Transverse colon (tissue), 4 donors: ENCODE results near the gene HTR2A. TPM values are rescaled to one million over a fixed set of nuclear protein-coding genes. Genes with fewer than 3 reads are reported as not detected.

Source experiments
- DNase-seq: peaks from one replicate; pipeline ENCODE4 v3.0.0-alpha.2; 2019
- H3K27ac ChIP-seq, 4 donors: fragments of 200-600 bp; sonication (generic); 2 replicates each; pipeline ENCODE4 v1.5.1; 2016 to 2018; ENCODE audit warnings: inconsistent platforms in 4 of 4
- H3K27me3 ChIP-seq: fragments of 200-600 bp; sonication (generic); 2 replicates; pipeline ENCODE4 v1.5.1; 2017; ENCODE audit warnings: inconsistent platforms
- H3K36me3 ChIP-seq, 4 donors: fragments of 200-600 bp; sonication (generic); 2 replicates each; pipeline ENCODE4 v1.5.1; 2017 to 2019; ENCODE audit warnings: inconsistent platforms in 4 of 4
- H3K4me1 ChIP-seq, 4 donors: fragments of 200-600 bp; sonication (generic); 2 replicates each; pipeline ENCODE4 v1.5.1; 2017 to 2020; ENCODE audit warnings: inconsistent platforms in 4 of 4
- H3K4me3 ChIP-seq, 4 donors: fragments of 200-600 bp; sonication (generic); 1 replicate in 1 of 4; 2 replicates in 3 of 4; pipeline versions ENCODE4 v1.5.1 to v1.6.1; 2017 to 2019; ENCODE audit warnings: inconsistent platforms in 4 of 4
- H3K9me3 ChIP-seq, 2 donors: fragments of 200-600 bp; sonication (generic); 2 replicates each; pipeline ENCODE4 v1.5.1; 2017 to 2019; ENCODE audit warnings: inconsistent platforms in 2 of 2
- EP300 ChIP-seq: sonication (generic); formaldehyde crosslinking; IDR thresholded peaks from one replicate; pipeline ENCODE4 v1.6.1; 2017; ENCODE audit warnings: antibody characterized with exemption, low read depth
- POLR2A ChIP-seq: fragments of 450-650 bp; IDR thresholded peaks from one replicate; pipeline ENCODE4 v1.6.1; 2016; ENCODE audit warnings: antibody characterized with exemption, mild to moderate bottlenecking, moderate library complexity
- POLR2AphosphoS5 ChIP-seq, 3 donors: sonication (generic); formaldehyde crosslinking; IDR thresholded peaks; one replicate each; pipeline ENCODE4 v1.6.1; 2016; ENCODE audit warnings: antibody characterized with exemption in 3 of 3
- WGBS, 2 donors: methylation state at CpG; one replicate each; pipeline ENCODE4 v1.1.5; 2018; ENCODE audit warnings: low coverage in 1 of 2; 5-methylcytosine and 5-hydroxymethylcytosine counted together
- in situ Hi-C, 4 donors: fragments of 200-750 bp; cut with MboI; loops; one replicate each; pipeline versions ENCODE4 v1.15.0 to v1.15.1; 2017; ENCODE audit warnings: low sequenced_read_pairs in 3 of 4, low pct_ligation_motif_present in 1 of 4, low pct_unique_long_range_greater_than_20kb in 1 of 4
- intact Hi-C: fragments of 100-400 bp; cut with DNase I; formaldehyde crosslinking; loops from one replicate; pipeline ENCODE4 v1.15.1; 2023; ENCODE audit warnings: low total_unique reads
- total RNA-seq, 4 donors: library from RNA; depleted of rRNA; stranded (reverse); fragments of >200 nt; gene quantifications; one replicate each; pipeline ENCODE4 v1.1.0, GENCODE V29; 2016
- TF ChIP-seq, protein P1 (sequence below), 5 experiments: fragments of 200-600 bp in 3 of 5; fragments of 450-650 bp in 2 of 5; sonication (generic) in 3 of 5; IDR thresholded peaks; 1 replicate in 2 of 5; 2 replicates in 3 of 5; pipeline ENCODE4 v1.5.1; 2016 to 2017; ENCODE audit warnings: antibody characterized with exemption in 5 of 5, inconsistent platforms in 3 of 5, mild to moderate bottlenecking in 2 of 5, moderate library complexity in 1 of 5

Gene HTR2A
- total RNA-seq, 4 donors from 2014 or later = 0.14 to 0.20 (median 0.16) TPM; not detected in 1

DNA sequence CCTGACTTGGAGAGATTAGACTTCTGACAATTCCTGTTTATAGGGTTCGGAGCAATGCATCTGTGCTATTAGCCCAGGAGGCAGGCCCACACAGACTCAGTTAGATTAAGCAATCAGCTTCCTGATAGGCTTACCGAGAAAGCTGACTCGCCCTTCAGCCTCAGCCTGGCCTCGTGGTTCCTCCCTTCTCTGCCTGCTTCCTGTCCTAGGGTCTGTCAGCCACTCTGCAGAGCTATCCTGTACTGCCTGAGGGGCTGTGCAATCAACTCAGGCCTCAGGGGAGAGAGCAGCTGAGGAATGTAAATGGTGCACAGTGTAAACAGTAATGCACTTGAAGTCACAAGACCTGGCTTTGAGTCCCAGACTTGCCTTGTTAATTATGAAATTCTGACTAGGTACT lies 30.7 kb downstream of the HTR2A start:
- Histone ChIP-seq H3K4me1 (no peaks in the 10 kb centered on the region), H3K27ac (no peak overlapping the region), H3K9me3 (no peaks in the 10 kb centered on the region), H3K4me3 (no peak overlapping the region), H3K36me3 (no peaks in the 10 kb centered on the region), H3K27me3 (no peaks in the 10 kb centered on the region)
- peak; percentile 11 for DNase-seq
- in situ Hi-C loops (no loop called here), intact Hi-C loops (no loop called here)
- TF ChIP-seq, protein P1, sequence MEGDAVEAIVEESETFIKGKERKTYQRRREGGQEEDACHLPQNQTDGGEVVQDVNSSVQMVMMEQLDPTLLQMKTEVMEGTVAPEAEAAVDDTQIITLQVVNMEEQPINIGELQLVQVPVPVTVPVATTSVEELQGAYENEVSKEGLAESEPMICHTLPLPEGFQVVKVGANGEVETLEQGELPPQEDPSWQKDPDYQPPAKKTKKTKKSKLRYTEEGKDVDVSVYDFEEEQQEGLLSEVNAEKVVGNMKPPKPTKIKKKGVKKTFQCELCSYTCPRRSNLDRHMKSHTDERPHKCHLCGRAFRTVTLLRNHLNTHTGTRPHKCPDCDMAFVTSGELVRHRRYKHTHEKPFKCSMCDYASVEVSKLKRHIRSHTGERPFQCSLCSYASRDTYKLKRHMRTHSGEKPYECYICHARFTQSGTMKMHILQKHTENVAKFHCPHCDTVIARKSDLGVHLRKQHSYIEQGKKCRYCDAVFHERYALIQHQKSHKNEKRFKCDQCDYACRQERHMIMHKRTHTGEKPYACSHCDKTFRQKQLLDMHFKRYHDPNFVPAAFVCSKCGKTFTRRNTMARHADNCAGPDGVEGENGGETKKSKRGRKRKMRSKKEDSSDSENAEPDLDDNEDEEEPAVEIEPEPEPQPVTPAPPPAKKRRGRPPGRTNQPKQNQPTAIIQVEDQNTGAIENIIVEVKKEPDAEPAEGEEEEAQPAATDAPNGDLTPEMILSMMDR (IDR thresholded peaks at IDR 0.05) = no peak
- TF ChIP-seq EP300 = no peak
- TF ChIP-seq POLR2A = no peak
- TF ChIP-seq POLR2AphosphoS5 (IDR thresholded peaks at IDR 0.05) = no peak
- WGBS, 2 donors = 31 to 40% methylated on average over 1 to 4 of the region's 4 CpGs

- Histone ChIP-seq H3K4me3 (no peak overlapping the region), H3K4me1 (no peaks in the 10 kb centered on the region), H3K36me3 (no peaks in the 10 kb centered on the region), H3K9me3 (no peaks in the 10 kb centered on the region), H3K27me3 (no peaks in the 10 kb centered on the region), H3K27ac (no peak overlapping the region)
- in situ Hi-C loops = no loop called here
- no peak for TF ChIP-seq POLR2AphosphoS5 (IDR thresholded peaks at IDR 0.05)
- TF ChIP-seq EP300 = no peak
- TF ChIP-seq, protein P1 (IDR thresholded peaks at IDR 0.05) = no peak
- TF ChIP-seq POLR2A = no peak
- DNase-seq = no peak
- intact Hi-C loops = no loop called here
- WGBS, 2 donors = 61 to 69% methylated on average over 3 of the region's 3 CpGs
Measured at GRCh38 chr13:46864941-46865340, 31.9 kb downstream of the HTR2A start.

DNA sequence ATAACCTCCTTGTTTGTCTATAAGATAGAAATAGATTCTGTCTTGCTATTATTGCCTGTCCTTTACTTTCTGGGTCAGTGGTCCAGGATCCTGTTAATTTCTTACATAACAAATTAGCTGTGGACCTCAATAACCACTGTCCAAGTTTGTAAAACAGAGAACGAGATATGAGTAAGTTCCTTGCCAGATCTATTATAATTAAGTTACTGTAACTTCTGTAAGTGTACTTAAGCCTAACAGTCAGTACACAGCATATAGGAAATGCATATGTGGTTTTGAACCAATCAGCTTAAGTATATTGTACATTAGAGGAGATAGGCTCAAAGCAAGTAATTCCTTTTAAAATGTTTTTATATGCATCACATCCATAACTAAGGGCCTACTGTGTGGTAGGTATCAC lies 34.9 kb downstream of the HTR2A start:
- Histone ChIP-seq H3K36me3 (no peaks in the 10 kb centered on the region), H3K27me3 (no peaks in the 10 kb centered on the region), H3K4me1 (no peaks in the 10 kb centered on the region), H3K4me3 (no peak overlapping the region), H3K9me3 (no peaks in the 10 kb centered on the region), H3K27ac (no peak overlapping the region)
- intact Hi-C loops (no loop called here), in situ Hi-C loops (no loop called here)
- no peak for TF ChIP-seq EP300
- TF ChIP-seq, protein P1 (IDR thresholded peaks at IDR 0.05) = no peak
- no peak for TF ChIP-seq POLR2A
- no peak for TF ChIP-seq POLR2AphosphoS5 (IDR thresholded peaks at IDR 0.05)
- WGBS, 2 donors = 50 to 57% methylated on average over 1 of the region's 1 CpG
- DNase-seq = no peak

- Histone ChIP-seq H3K27ac (no peak overlapping the region), H3K4me3 (no peak overlapping the region), H3K4me1 (peaks cover 0 to 8% (median under 1%) of the 10 kb centered on the region in 4 donors), H3K9me3 (no peaks in the 10 kb centered on the region), H3K36me3 (no peaks in the 10 kb centered on the region), H3K27me3 (no peaks in the 10 kb centered on the region)
- TF ChIP-seq POLR2AphosphoS5 (IDR thresholded peaks at IDR 0.05) (no peak), POLR2A (no peak), EP300 (no peak)
- TF ChIP-seq, protein P1 (IDR thresholded peaks at IDR 0.05) = no peak
- intact Hi-C loops (no loop called here), in situ Hi-C loops (no loop called here)
- no peak for DNase-seq
Measured at GRCh38 chr13:46860722-46861121, 36.1 kb downstream of the HTR2A start.
